HepG2 (cell line): ENCODE data around the gene ANKIB1. TPM values are rescaled to one million over a fixed set of nuclear protein-coding genes. Genes with fewer than 3 reads are reported as not detected.

ENCODE experiments used
- ATAC-seq: fragments of 200-7000 bp; cut with Tn5 transposase; 3 replicates; pipeline ENCODE4 v1.9.1; 2020; ENCODE audit warnings: mild to moderate bottlenecking, moderate library complexity
- BruUV-seq: library from RNA; stranded (reverse); fragments of 400-500 nt; replicated peaks from 2 replicates; lab custom pipeline; 2021; lab: Mats Ljungman, UMichigan
- CTCF ChIA-PET: fragments of 300-600 bp; formaldehyde crosslinking; extraction: SDS; loops from one replicate; lab custom pipeline; 2021; ENCODE audit warnings: low total read pairs, inconsistent platforms, low intra/inter-chr PET ratio; lab: Yijun Ruan, JAX
- POLR2A ChIA-PET: fragments of 350-600 bp; sonication (Branson Sonifier 250); formaldehyde crosslinking; loops from one replicate; lab custom pipeline; 2020; ENCODE audit warnings: antibody characterized with exemption, inconsistent platforms; lab: Yijun Ruan, JAX
- DNase-seq: peaks from one replicate; pipeline ENCODE4 v3.0.0-alpha.2; 2015; ENCODE audit warnings: low spot score
- FAIRE-seq: peaks from 3 replicates; lab custom pipeline; 2011; peaks lifted over from hg19 to GRCh38; lab: Jason Lieb, UNC
- H2AFZ ChIP-seq: one replicate; pipeline ENCODE4 v1.6.1; 2011; ENCODE audit warnings: low read length, inconsistent platforms
- H3K27ac ChIP-seq: fragments of 300-600 bp; 3 replicates; pipeline ENCODE4 v1.8.0; 2011; ENCODE audit warnings: mixed run types, mild to moderate bottlenecking, mixed read lengths, low read length, inconsistent platforms; ENCODE audit not compliant: insufficient read depth; ENCODE audit errors: extremely low read length
- H3K27me3 ChIP-seq, 2 experiments: fragments of 200-600 bp in 1 of 2; 2 replicates in 1 of 2; 3 replicates in 1 of 2; pipeline versions ENCODE4 v1.6.0 to v1.8.0; 2011; ENCODE audit warnings: low read length in 2 of 2, mild to moderate bottlenecking in 2 of 2, moderate library complexity in 2 of 2, inconsistent platforms in 1 of 2; ENCODE audit not compliant: insufficient read depth in 2 of 2, control insufficient read depth in 1 of 2
- H3K36me3 ChIP-seq, 2 experiments: fragments of 200-600 bp in 1 of 2; replicated peaks in 1 of 2; 2 replicates in 1 of 2; 3 replicates in 1 of 2; pipeline versions ENCODE4 v1.5.1 to v1.8.0; 2011; ENCODE audit warnings: low read length in 2 of 2, inconsistent platforms in 1 of 2; ENCODE audit not compliant: insufficient read depth in 2 of 2, control insufficient read depth in 1 of 2
- H3K4me1 ChIP-seq: 2 replicates; pipeline ENCODE4 v1.5.1; 2012; ENCODE audit warnings: low read length, inconsistent platforms; ENCODE audit not compliant: insufficient read depth
- H3K4me2 ChIP-seq: 2 replicates; pipeline ENCODE4 v1.6.0; 2011; ENCODE audit warnings: low read depth, low read length, inconsistent platforms
- H3K4me3 ChIP-seq, 3 experiments: fragments of 200-600 bp in 1 of 3; sonication (generic), shearing (Covaris generic) in 1 of 3; replicated peaks in 1 of 3; 2 replicates each; pipeline ENCODE4 v1.5.1; 2011 to 2016; ENCODE audit warnings: low read length in 3 of 3, inconsistent platforms in 2 of 3, low read depth in 2 of 3, mild to moderate bottlenecking in 2 of 3, control low read depth in 1 of 3, mixed read lengths in 1 of 3; ENCODE audit not compliant: insufficient read depth in 1 of 3
- H3K79me2 ChIP-seq: one replicate; pipeline ENCODE4 v1.6.1; 2011; ENCODE audit warnings: low read length, inconsistent platforms; ENCODE audit not compliant: insufficient read depth
- H3K9ac ChIP-seq: 2 replicates; pipeline ENCODE4 v1.6.0; 2011; ENCODE audit warnings: mild to moderate bottlenecking, low read depth, low read length, inconsistent platforms; ENCODE audit not compliant: insufficient read depth
- H3K9me3 ChIP-seq: 2 replicates; pipeline ENCODE4 v1.5.1; 2012; ENCODE audit warnings: mild to moderate bottlenecking, low read length
- H4K20me1 ChIP-seq: 2 replicates; pipeline ENCODE4 v1.6.0; 2011; ENCODE audit warnings: inconsistent platforms, mild to moderate bottlenecking, low read length, moderate library complexity; ENCODE audit not compliant: insufficient read depth
- ARNT2 ChIP-seq: sonication (generic); formaldehyde crosslinking; IDR thresholded peaks from 2 replicates; pipeline ENCODE4 v1.8.0; 2022; ENCODE audit warnings: mild to moderate bottlenecking, low read depth, missing genetic modification reagents, moderate library complexity
- CAMTA2 ChIP-seq: sonication (generic); formaldehyde crosslinking; IDR thresholded peaks from 2 replicates; pipeline ENCODE4 v1.4.0; 2020; ENCODE audit warnings: mild to moderate bottlenecking, missing genetic modification reagents, borderline replicate concordance
- GMEB1 ChIP-seq: sonication (generic); formaldehyde crosslinking; IDR thresholded peaks from 2 replicates; pipeline ENCODE4 v1.5.1; 2020; ENCODE audit warnings: missing genetic modification reagents, mild to moderate bottlenecking, borderline replicate concordance
- HMGXB4 ChIP-seq, 2 experiments: sonication (generic) in 1 of 2; formaldehyde crosslinking in 1 of 2; IDR thresholded peaks; 2 replicates each; pipeline versions ENCODE4 v1.4.0 to v1.6.1; 2018 to 2020; ENCODE audit warnings: missing genetic modification reagents in 2 of 2, borderline replicate concordance in 1 of 2, low read depth in 1 of 2, mild to moderate bottlenecking in 1 of 2, missing biosample characterization in 1 of 2
- HOMEZ ChIP-seq: IDR thresholded peaks from 2 replicates; pipeline ENCODE4 v1.6.1; 2016; ENCODE audit warnings: low read depth
- IRF1 ChIP-seq: sonication (generic); formaldehyde crosslinking; IDR thresholded peaks from 2 replicates; pipeline ENCODE4 v1.4.0; 2020; ENCODE audit warnings: low read depth, mild to moderate bottlenecking, missing genetic modification reagents
- KDM6A ChIP-seq: IDR thresholded peaks from 2 replicates; pipeline ENCODE4 v1.6.1; 2016; ENCODE audit warnings: low read depth
- KLF12 ChIP-seq: sonication (generic); formaldehyde crosslinking; IDR thresholded peaks from 2 replicates; pipeline ENCODE4 v1.4.0; 2020; ENCODE audit warnings: missing genetic modification reagents, borderline replicate concordance
- PLRG1 ChIP-seq: fragments of 450-650 bp; conservative IDR thresholded peaks from 2 replicates; pipeline ENCODE4 v1.6.1; 2016
- PREB ChIP-seq: sonication (generic); formaldehyde crosslinking; IDR thresholded peaks from 2 replicates; pipeline ENCODE4 v1.4.0; 2020; ENCODE audit warnings: missing genetic modification reagents
- TOE1 ChIP-seq: sonication (generic); formaldehyde crosslinking; IDR thresholded peaks from 2 replicates; pipeline ENCODE4 v1.4.0; 2020; ENCODE audit warnings: mild to moderate bottlenecking, missing genetic modification reagents
- ZBTB33 ChIP-seq: sonication (generic); formaldehyde crosslinking; IDR thresholded peaks from 2 replicates; pipeline ENCODE4 v1.4.0; 2020; ENCODE audit warnings: missing genetic modification reagents
- ZMAT5 ChIP-seq: sonication (generic); formaldehyde crosslinking; IDR thresholded peaks from 2 replicates; pipeline ENCODE4 v1.5.0; 2020; ENCODE audit warnings: mild to moderate bottlenecking, low read depth, missing genetic modification reagents, borderline replicate concordance
- ZNF207 ChIP-seq: fragments of 450-650 bp; IDR thresholded peaks from 2 replicates; pipeline ENCODE4 v1.6.1; 2016; ENCODE audit warnings: antibody characterized with exemption, borderline replicate concordance
- ZNF44 ChIP-seq: sonication (generic); formaldehyde crosslinking; IDR thresholded peaks from 2 replicates; pipeline ENCODE4 v1.5.1; 2020; ENCODE audit warnings: mild to moderate bottlenecking, missing genetic modification reagents
- WGBS: methylation state at CpG from one replicate; pipeline ENCODE4 v1.1.6; 2017; ENCODE audit warnings: low lambda C conversion rate; 5-methylcytosine and 5-hydroxymethylcytosine counted together
- in situ Hi-C: cut with HindIII; loops from 2 replicates; pipeline ENCODE4 v1.10.0; 2017; ENCODE audit warnings: low pct_unique_long_range_greater_than_20kb; ENCODE audit not compliant: extremely low pct_ligation_motif_present
- intact Hi-C: fragments of 100-400 bp; cut with micrococcal nuclease; formaldehyde crosslinking; loops from one replicate; pipeline ENCODE4 v1.10.0; 2022; ENCODE audit not compliant: unreplicated experiment
- polyA plus RNA-seq, 8 experiments: library from polyadenylated mRNA; depleted of rRNA in 3 of 8; stranded (reverse) in 7 of 8; unstranded in 1 of 8; fragments of >200 nt; fragmentation: Illumina TruSeq in 4 of 8; extraction: Trizol in 4 of 8; gene quantifications; 2 replicates each; pipeline versions ENCODE4 v1.2.1 to v1.2.3, GENCODE V29; 2011 to 2016; ENCODE audit warnings: low read depth in 4 of 8, missing spikeins in 1 of 8, mixed read lengths in 1 of 8; ENCODE audit not compliant: insufficient read depth in 1 of 8
- total RNA-seq, 5 experiments: library from RNA; depleted of rRNA; stranded (reverse); fragments of >200 nt; fragmentation: Illumina TruSeq; extraction: Trizol; gene quantifications; 2 replicates each; pipeline ENCODE4 v1.2.3, GENCODE V29; 2016; ENCODE audit warnings: low read depth in 1 of 5

ANKIB1 gene
- total and polyA plus RNA-seq, 2 of the 13 experiments (the other 11 are each of a cell fraction or from before 2014, with no cell fraction given), result 28.7 to 29.6 TPM

- Histone ChIP-seq H3K9ac (no peak overlapping the region), H3K27ac (no peak overlapping the region), H3K4me3 (no peak overlapping the region), H3K4me1 (no peaks in the 10 kb centered on the region), H4K20me1 (no peaks in the 10 kb centered on the region), H2AFZ (no peak overlapping the region), H3K79me2 (no peaks in the 10 kb centered on the region), H3K9me3 (no peaks in the 10 kb centered on the region), H3K36me3 (peaks cover 0 to 5% of the 10 kb centered on the region in 2 experiments; a peak in 1 of 5 replicates), H3K4me2 (no peak overlapping the region), H3K27me3 (no peaks in the 10 kb centered on the region)
- 91% methylated on average over 2 of the region's 2 CpGs for whole genome bisulfite sequencing
- ChIA-PET CTCF (no interaction called here), POLR2A (no interaction called here)
- no TSS peak for BruUV-seq
- no peak for ATAC-seq
- no peak for DNase-seq
- FAIRE-seq, result no peak
- in situ Hi-C loops (no loop called here), intact Hi-C loops (no loop called here)
- TF ChIP-seq ZMAT5 (CRISPR knock-in tag) (no peak), IRF1 (CRISPR knock-in tag) (no peak), HMGXB4 (CRISPR knock-in tag; IDR thresholded peaks at IDR 0.05; ENCODE audit: borderline replicate concordance in 1 of 2, low read depth in 1 of 2) (no peak), ARNT2 (CRISPR knock-in tag) (no peak), GMEB1 (CRISPR knock-in tag) (no peak), KDM6A (CRISPR knock-in tag) (no peak), TOE1 (no peak), CAMTA2 (no peak), PLRG1 (no peak), ZNF207 (no peak), ZBTB33 (CRISPR knock-in tag) (no peak), ZNF44 (CRISPR knock-in tag) (no peak), PREB (CRISPR knock-in tag) (no peak), KLF12 (no peak), HOMEZ (CRISPR knock-in tag) (no peak)
Observed at GRCh38 chr7:92306153-92306552, 60.4 kb downstream of the ANKIB1 start.
